Measurements from ENCODE around the gene LNPK. TPM values are rescaled to one million over a fixed set of nuclear protein-coding genes. Genes with fewer than 3 reads are reported as not detected.

LNPK gene
- total RNA-seq, 1 experiment from 2014 or later = 31.1 TPM

DNA sequence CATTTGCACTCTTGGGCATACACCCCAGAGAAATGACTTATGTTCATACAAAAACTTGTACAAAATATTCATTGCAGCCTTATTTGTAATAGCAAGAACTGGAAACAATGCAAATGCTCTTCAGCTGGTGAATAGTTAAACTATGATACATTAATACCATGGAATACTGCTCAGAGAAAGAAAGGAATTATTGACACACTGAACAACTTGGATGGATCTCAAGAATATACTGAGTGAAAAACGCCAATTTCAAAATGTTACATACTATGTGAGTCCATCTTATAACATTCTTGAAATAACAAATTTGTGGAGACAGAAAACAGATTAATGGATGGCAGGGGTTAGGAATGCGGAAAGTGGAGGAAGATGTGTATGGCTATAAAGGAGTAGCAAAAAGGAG lies 17.2 kb downstream of the LNPK start:
- no peaks in the 10 kb centered on the region for H3K4me1 Mint-ChIP-seq (ENCODE audit: low read depth, unreplicated experiment)
- no peak overlapping the region for H3K27ac Mint-ChIP-seq (ENCODE audit: unreplicated experiment)
- H3K36me3 Mint-ChIP-seq (ENCODE audit: insufficient read depth, unreplicated experiment) = no peaks in the 10 kb centered on the region
- DNase-seq = no peak
- CTCF ChIA-PET = no interaction called here
- H3K4me3 Mint-ChIP-seq (ENCODE audit: low read depth, unreplicated experiment) = no peak overlapping the region
- TF ChIP-seq, protein P1, sequence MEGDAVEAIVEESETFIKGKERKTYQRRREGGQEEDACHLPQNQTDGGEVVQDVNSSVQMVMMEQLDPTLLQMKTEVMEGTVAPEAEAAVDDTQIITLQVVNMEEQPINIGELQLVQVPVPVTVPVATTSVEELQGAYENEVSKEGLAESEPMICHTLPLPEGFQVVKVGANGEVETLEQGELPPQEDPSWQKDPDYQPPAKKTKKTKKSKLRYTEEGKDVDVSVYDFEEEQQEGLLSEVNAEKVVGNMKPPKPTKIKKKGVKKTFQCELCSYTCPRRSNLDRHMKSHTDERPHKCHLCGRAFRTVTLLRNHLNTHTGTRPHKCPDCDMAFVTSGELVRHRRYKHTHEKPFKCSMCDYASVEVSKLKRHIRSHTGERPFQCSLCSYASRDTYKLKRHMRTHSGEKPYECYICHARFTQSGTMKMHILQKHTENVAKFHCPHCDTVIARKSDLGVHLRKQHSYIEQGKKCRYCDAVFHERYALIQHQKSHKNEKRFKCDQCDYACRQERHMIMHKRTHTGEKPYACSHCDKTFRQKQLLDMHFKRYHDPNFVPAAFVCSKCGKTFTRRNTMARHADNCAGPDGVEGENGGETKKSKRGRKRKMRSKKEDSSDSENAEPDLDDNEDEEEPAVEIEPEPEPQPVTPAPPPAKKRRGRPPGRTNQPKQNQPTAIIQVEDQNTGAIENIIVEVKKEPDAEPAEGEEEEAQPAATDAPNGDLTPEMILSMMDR (IDR thresholded peaks at IDR 0.05; ENCODE audit: unreplicated experiment) = no peak
- BruUV-seq (replicated peaks) = no TSS peak
- intact Hi-C loops (cut with micrococcal nuclease; ENCODE audit: unreplicated experiment) = no loop called here
- no peaks in the 10 kb centered on the region for H3K27me3 Mint-ChIP-seq (ENCODE audit: unreplicated experiment)
- no peaks in the 10 kb centered on the region for H3K9me3 Mint-ChIP-seq (ENCODE audit: low read depth, unreplicated experiment)

DNA sequence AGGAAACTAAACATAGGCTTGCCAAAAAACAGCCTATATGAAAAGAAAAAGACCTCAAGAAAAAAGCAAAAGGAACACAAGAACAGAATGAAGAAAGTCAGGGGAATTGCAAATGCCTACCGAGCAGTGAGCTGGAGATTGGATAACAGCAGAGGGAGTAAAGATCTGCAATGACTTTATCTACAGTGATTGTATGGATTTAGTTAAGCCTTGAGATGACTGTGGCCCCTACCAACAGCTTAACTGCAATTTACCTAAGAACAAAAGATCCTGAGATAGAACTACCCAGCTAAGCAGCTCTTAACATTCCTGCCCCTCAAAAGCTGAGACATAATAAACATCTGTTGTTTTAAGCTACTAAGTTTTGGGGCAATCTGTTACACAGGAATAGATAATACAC lies 20.5 kb downstream of the LNPK start:
- intact Hi-C loops (cut with micrococcal nuclease; ENCODE audit: unreplicated experiment) = no loop called here
- H3K27ac Mint-ChIP-seq (ENCODE audit: unreplicated experiment) = no peak overlapping the region
- no peak for DNase-seq
- H3K9me3 Mint-ChIP-seq (ENCODE audit: low read depth, unreplicated experiment) = no peaks in the 10 kb centered on the region
- TF ChIP-seq, protein P1 (IDR thresholded peaks at IDR 0.05; ENCODE audit: unreplicated experiment) = no peak
- no TSS peak for BruUV-seq (replicated peaks)
- no peaks in the 10 kb centered on the region for H3K27me3 Mint-ChIP-seq (ENCODE audit: unreplicated experiment)
- peaks cover 7% of the 10 kb centered on the region for H3K4me1 Mint-ChIP-seq (ENCODE audit: low read depth, unreplicated experiment)
- CTCF ChIA-PET = no interaction called here
- H3K36me3 Mint-ChIP-seq (ENCODE audit: insufficient read depth, unreplicated experiment) = no peaks in the 10 kb centered on the region
- H3K4me3 Mint-ChIP-seq (ENCODE audit: low read depth, unreplicated experiment) = no peak overlapping the region

DNA sequence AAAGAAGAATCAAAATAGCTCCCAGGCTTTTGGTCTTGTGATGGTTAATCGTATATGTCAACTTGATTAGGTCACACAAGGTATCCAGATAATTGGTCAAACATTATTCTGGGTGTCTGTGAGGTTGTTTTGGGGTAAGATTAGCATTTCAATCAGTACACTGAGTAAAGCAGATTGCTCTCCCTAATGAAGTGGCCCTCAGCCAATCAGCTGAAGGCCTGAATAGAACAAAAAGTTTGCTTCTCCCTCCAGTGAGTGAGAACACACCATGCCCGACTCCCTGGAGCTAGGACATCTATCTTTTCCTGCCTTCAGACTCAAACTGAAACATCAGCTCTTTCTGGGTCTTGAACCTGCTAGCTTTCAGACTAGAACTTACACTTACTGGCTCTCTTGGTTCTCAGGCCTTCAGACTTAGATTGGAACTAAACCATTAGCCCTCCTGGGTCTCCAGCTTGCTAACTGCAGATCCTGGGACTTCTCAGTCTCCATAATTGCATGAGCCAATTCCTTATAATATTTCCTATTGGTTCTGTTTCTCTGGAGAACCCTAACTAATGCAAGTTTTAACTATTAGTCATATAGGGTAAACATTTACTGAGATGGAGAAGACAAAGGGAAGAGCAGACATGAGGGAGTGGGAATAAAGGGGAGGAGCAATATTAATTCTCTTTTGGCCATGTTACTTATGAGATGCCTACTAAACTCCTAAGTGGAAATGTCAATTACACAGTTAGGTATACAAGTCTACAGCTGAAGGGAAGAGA lies 25.5 kb downstream of the LNPK start:
- no peak for DNase-seq
- BruUV-seq (replicated peaks) = no TSS peak
- CTCF ChIA-PET = no interaction called here

DNA sequence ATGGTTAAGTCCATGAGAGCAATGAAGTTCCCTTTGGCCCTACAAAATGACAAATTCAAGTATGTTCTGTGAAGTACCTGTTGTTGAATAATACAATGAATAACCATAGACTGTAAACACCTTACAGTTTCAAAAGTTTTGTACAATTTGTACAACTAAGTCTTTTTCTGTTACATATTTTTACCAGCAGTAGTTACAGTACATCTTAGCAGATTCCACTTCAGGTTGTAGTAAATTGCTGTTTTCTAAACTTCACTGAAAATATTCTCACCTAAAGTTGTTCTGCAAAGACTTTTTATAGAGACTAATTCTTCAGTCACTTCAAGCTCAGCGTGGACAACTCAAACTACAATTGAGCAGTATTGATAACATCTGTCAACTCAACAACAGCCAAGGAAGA lies 28.7 kb downstream of the LNPK start:
- H3K4me1 Mint-ChIP-seq (ENCODE audit: low read depth, unreplicated experiment) = peaks cover 8% of the 10 kb centered on the region
- BruUV-seq (replicated peaks) = no TSS peak
- no peaks in the 10 kb centered on the region for H3K27me3 Mint-ChIP-seq (ENCODE audit: unreplicated experiment)
- no peaks in the 10 kb centered on the region for H3K9me3 Mint-ChIP-seq (ENCODE audit: low read depth, unreplicated experiment)
- H3K36me3 Mint-ChIP-seq (ENCODE audit: insufficient read depth, unreplicated experiment) = no peaks in the 10 kb centered on the region
- intact Hi-C loops (cut with micrococcal nuclease; ENCODE audit: unreplicated experiment) = no loop called here
- CTCF ChIA-PET = no interaction called here
- no peak overlapping the region for H3K27ac Mint-ChIP-seq (ENCODE audit: unreplicated experiment)
- TF ChIP-seq, protein P1 (IDR thresholded peaks at IDR 0.05; ENCODE audit: unreplicated experiment) = no peak
- no peak overlapping the region for H3K4me3 Mint-ChIP-seq (ENCODE audit: low read depth, unreplicated experiment)
- DNase-seq = no peak

More for the DNA sequence above, 25.5 kb downstream of the LNPK start:
- no peak overlapping the region for H3K27ac Mint-ChIP-seq (ENCODE audit: unreplicated experiment)
- TF ChIP-seq, protein P1 (IDR thresholded peaks at IDR 0.05; ENCODE audit: unreplicated experiment) = no peak
- H3K4me1 Mint-ChIP-seq (ENCODE audit: low read depth, unreplicated experiment) = peaks cover 8% of the 10 kb centered on the region
- intact Hi-C loops (cut with micrococcal nuclease; ENCODE audit: unreplicated experiment) = no loop called here
- no peak overlapping the region for H3K4me3 Mint-ChIP-seq (ENCODE audit: low read depth, unreplicated experiment)
- no peaks in the 10 kb centered on the region for H3K9me3 Mint-ChIP-seq (ENCODE audit: low read depth, unreplicated experiment)
- no peaks in the 10 kb centered on the region for H3K27me3 Mint-ChIP-seq (ENCODE audit: unreplicated experiment)
- no peaks in the 10 kb centered on the region for H3K36me3 Mint-ChIP-seq (ENCODE audit: insufficient read depth, unreplicated experiment)
